PC-9 (cell line): ENCODE measurements around the gene C18orf54. TPM values are rescaled to one million over a fixed set of nuclear protein-coding genes. Genes with fewer than 3 reads are reported as not detected.

ENCODE experiments used
- BruUV-seq: library from RNA; stranded (reverse); fragments of 400-500 nt; replicated peaks from 2 replicates; lab custom pipeline; 2021; lab: Mats Ljungman, UMichigan
- CTCF ChIA-PET: fragments of 300-600 bp; sonication (Branson Sonifier 250); formaldehyde crosslinking; loops from one replicate; lab custom pipeline; 2022; ENCODE audit warnings: antibody characterized with exemption; lab: Charles Lee
- POLR2A ChIA-PET: fragments of 300-600 bp; sonication (Branson Sonifier 250); formaldehyde crosslinking; loops from one replicate; lab custom pipeline; 2022; ENCODE audit warnings: antibody characterized with exemption; ENCODE audit not compliant: unreplicated experiment; lab: Charles Lee
- DNase-seq, 2 experiments: peaks; one replicate each; pipeline versions ENCODE4 v3.0.0 to v3.0.0-alpha.2; 2015 to 2022; ENCODE audit warnings: mixed read lengths in 1 of 2
- H2AFZ ChIP-seq: fragments of 200-600 bp; sonication (generic); 2 replicates; pipeline ENCODE4 v1.8.1; 2017; ENCODE audit warnings: antibody characterized with exemption
- H3F3A ChIP-seq: fragments of 200-600 bp; sonication (generic); 2 replicates; pipeline ENCODE4 v1.8.1; 2017; ENCODE audit warnings: antibody characterized with exemption, mild to moderate bottlenecking, low read depth; ENCODE audit not compliant: insufficient read depth
- H3K27ac ChIP-seq: fragments of 200-600 bp; sonication (generic); 2 replicates; pipeline ENCODE4 v1.6.1; 2016; ENCODE audit warnings: mixed run types
- H3K27me3 ChIP-seq: fragments of 200-600 bp; sonication (generic); 2 replicates; pipeline ENCODE4 v1.6.1; 2016; ENCODE audit warnings: low read depth, mixed run types; ENCODE audit not compliant: insufficient read depth
- H3K36me3 ChIP-seq: fragments of 200-600 bp; sonication (generic); 2 replicates; pipeline ENCODE4 v1.6.1; 2016; ENCODE audit warnings: low read depth, mixed run types
- H3K4me1 ChIP-seq: fragments of 200-600 bp; sonication (generic); replicated peaks from 2 replicates; pipeline ENCODE4 v1.6.1; 2016; ENCODE audit warnings: mixed run types; ENCODE audit not compliant: insufficient read depth
- H3K4me2 ChIP-seq: fragments of 200-600 bp; sonication (generic); 2 replicates; pipeline ENCODE4 v1.6.1; 2017; ENCODE audit warnings: mixed run types
- H3K4me3 ChIP-seq: fragments of 200-600 bp; sonication (generic); 2 replicates; pipeline ENCODE4 v1.6.1; 2016; ENCODE audit warnings: mixed run types
- H3K79me2 ChIP-seq: fragments of 200-600 bp; sonication (generic); 2 replicates; pipeline ENCODE4 v1.6.1; 2017; ENCODE audit warnings: low read depth, mixed run types
- H3K9me2 ChIP-seq: fragments of 200-600 bp; sonication (generic); 2 replicates; pipeline ENCODE4 v1.8.1; 2017; ENCODE audit warnings: mild to moderate bottlenecking; ENCODE audit not compliant: insufficient read depth
- H3K9me3 ChIP-seq: fragments of 200-600 bp; sonication (generic); 2 replicates; pipeline ENCODE4 v1.8.1; 2016; ENCODE audit warnings: low read depth; ENCODE audit not compliant: insufficient read depth
- H4K20me1 ChIP-seq: fragments of 200-600 bp; sonication (generic); 2 replicates; pipeline ENCODE4 v1.8.1; 2017; ENCODE audit not compliant: insufficient read depth
- CTCF ChIP-seq: fragments of 200-600 bp; sonication (generic); conservative IDR thresholded peaks from 2 replicates; pipeline ENCODE4 v1.6.1; 2017; ENCODE audit warnings: mixed run types, antibody characterized with exemption, mild to moderate bottlenecking, moderate library complexity
- EZH2 ChIP-seq: fragments of 200-600 bp; sonication (generic); IDR thresholded peaks from 2 replicates; pipeline ENCODE4 v1.8.0; 2017; ENCODE audit warnings: antibody characterized with exemption, low read depth
- intact Hi-C: fragments of 100-400 bp; cut with micrococcal nuclease; formaldehyde crosslinking; loops from one replicate; pipeline ENCODE4 v1.10.0; 2022; ENCODE audit not compliant: unreplicated experiment
- total RNA-seq: library from RNA; stranded (reverse); gene quantifications from 2 replicates; pipeline ENCODE4 v1.2.3, GENCODE V29; 2021

Gene C18orf54
- total RNA-seq, 1 experiment from 2014 or later, result 7.6 TPM

DNA sequence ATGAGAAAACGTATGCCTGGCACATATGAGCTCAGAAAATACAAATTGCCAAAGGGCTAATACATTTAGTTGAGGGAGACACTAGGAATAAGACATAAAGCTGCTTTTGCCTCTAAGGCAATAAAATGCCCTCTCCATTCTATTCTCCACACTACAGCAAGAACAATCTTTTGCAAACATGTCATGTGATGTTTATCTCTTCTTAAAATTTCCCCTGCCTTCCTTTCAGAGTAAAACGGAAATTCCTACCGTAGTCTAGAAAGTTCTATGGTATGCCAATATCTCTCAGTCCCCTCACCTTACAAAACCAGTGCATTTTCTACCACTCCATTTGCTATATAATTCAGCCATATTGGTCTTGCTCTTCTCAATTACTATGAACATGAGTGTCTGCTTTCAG, 33.1 kb downstream of the C18orf54 start:
- CTCF ChIA-PET, result no interaction called here
- H3K27ac ChIP-seq, result no peak overlapping the region
- H2AFZ ChIP-seq, result no peak overlapping the region
- peaks cover 7% of the 10 kb centered on the region; the same call in 1 of the 2 replicates for H3K9me3 ChIP-seq
- H3K4me3 ChIP-seq, result no peak overlapping the region
- H3F3A ChIP-seq, result peaks cover 7% of the 10 kb centered on the region; the same call in 1 of the 2 replicates
- POLR2A ChIA-PET, result no interaction called here
- intact Hi-C loops, result no loop called here
- no peak for TF ChIP-seq CTCF
- no peak for TF ChIP-seq EZH2
- H3K4me2 ChIP-seq, result no peak overlapping the region
- no peak for DNase-seq
- H3K9me2 ChIP-seq, result no peaks in the 10 kb centered on the region
- no peaks in the 10 kb centered on the region for H3K27me3 ChIP-seq
- no peaks in the 10 kb centered on the region for H4K20me1 ChIP-seq
- BruUV-seq, result no TSS peak
- peaks cover 24% of the 10 kb centered on the region for H3K4me1 ChIP-seq
- no peaks in the 10 kb centered on the region for H3K79me2 ChIP-seq
- H3K36me3 ChIP-seq, result no peaks in the 10 kb centered on the region

GRCh38 chr18:54392543-54393023, 34.9 kb downstream of the C18orf54 start:
- no peak for TF ChIP-seq EZH2
- TF ChIP-seq CTCF, result peak; percentile 82
- peak in 1 of 2 experiments; percentile 56 for DNase-seq
- no peaks in the 10 kb centered on the region for H3K79me2 ChIP-seq
- no peak overlapping the region for H3K4me3 ChIP-seq
- H3K9me2 ChIP-seq, result no peaks in the 10 kb centered on the region
- H3K9me3 ChIP-seq, result peaks cover 5% of the 10 kb centered on the region; the same call in 1 of the 2 replicates
- BruUV-seq, result no TSS peak
- intact Hi-C loops, result loop anchor here (1.0 kb wide), 1 partner anchor 279 kb away; no protein-coding TSS in a partner anchor
- H3K36me3 ChIP-seq, result no peaks in the 10 kb centered on the region
- peaks cover 20% of the 10 kb centered on the region for H3K4me1 ChIP-seq
- no peak overlapping the region for H3K4me2 ChIP-seq
- peaks cover 7% of the 10 kb centered on the region; the same call in 1 of the 2 replicates for H3F3A ChIP-seq
- H4K20me1 ChIP-seq, result no peaks in the 10 kb centered on the region
- no peak overlapping the region for H3K27ac ChIP-seq
- POLR2A ChIA-PET, result no interaction called here
- no peaks in the 10 kb centered on the region for H3K27me3 ChIP-seq
- H2AFZ ChIP-seq, result no peak overlapping the region
- CTCF ChIA-PET, result interaction anchor here (0.6 to 1.5 kb wide), 2 partner anchors 169 to 265 kb away, joined by 3 to 6 read pairs; no protein-coding TSS in a partner anchor

GRCh38 chr18:54393648-54394294, 36.1 kb downstream of the C18orf54 start:
- Histone ChIP-seq H3K27ac (no peak overlapping the region), H3K9me2 (no peaks in the 10 kb centered on the region), H3K4me3 (no peak overlapping the region), H3K27me3 (no peaks in the 10 kb centered on the region), H3K9me3 (no peaks in the 10 kb centered on the region), H3K4me1 (peaks cover 8% of the 10 kb centered on the region), H4K20me1 (no peaks in the 10 kb centered on the region), H3K4me2 (no peak overlapping the region), H2AFZ (no peak overlapping the region), H3K79me2 (no peaks in the 10 kb centered on the region), H3K36me3 (no peaks in the 10 kb centered on the region), H3F3A (peaks cover 7% of the 10 kb centered on the region; the same call in 1 of the 2 replicates)
- TF ChIP-seq CTCF (no peak), EZH2 (no peak)
- ChIA-PET POLR2A (no interaction called here), CTCF (no interaction called here)
- intact Hi-C loops, result no loop called here
- BruUV-seq, result no TSS peak
- DNase-seq, result no peak
